GM13976 (cell line): ENCODE measurements around the gene NMUR2.

ENCODE experiments used
- DNase-seq: peaks from one replicate; pipeline ENCODE4 v3.0.0; 2012; ENCODE audit warnings: low spot score
- CTCF ChIP-seq: IDR thresholded peaks from 2 replicates; pipeline ENCODE4 v1.5.1; 2012; ENCODE audit warnings: borderline replicate concordance, mild to moderate bottlenecking; ENCODE audit not compliant: insufficient read depth; ENCODE audit errors: extremely low read depth, missing control alignments, control extremely low read depth
- in situ Hi-C: fragments of 300-500 bp; cut with MboI; formaldehyde crosslinking; loops from one replicate; pipeline ENCODE4 v1.12.0; 2022; ENCODE audit warnings: low sequenced_read_pairs, mixed read lengths, inconsistent platforms; ENCODE audit not compliant: unreplicated experiment

NMUR2 gene

GRCh38 chr5:152405145-152405544 is at the start of gene NMUR2:
NMUR2 (minus strand) TSS chr5:152405279; CDS start chr5:152405113, 166 bp downstream.
- in situ Hi-C loops = no loop called here
- TF ChIP-seq CTCF = no peak

GRCh38 chr5:152443935-152444334 is 38.9 kb upstream of the NMUR2 start:
- DNase-seq = no peak
- in situ Hi-C loops = no loop called here
- no peak for TF ChIP-seq CTCF

More at GRCh38 chr5:152405145-152405544, at the start of gene NMUR2:
- DNase-seq = no peak

DNA sequence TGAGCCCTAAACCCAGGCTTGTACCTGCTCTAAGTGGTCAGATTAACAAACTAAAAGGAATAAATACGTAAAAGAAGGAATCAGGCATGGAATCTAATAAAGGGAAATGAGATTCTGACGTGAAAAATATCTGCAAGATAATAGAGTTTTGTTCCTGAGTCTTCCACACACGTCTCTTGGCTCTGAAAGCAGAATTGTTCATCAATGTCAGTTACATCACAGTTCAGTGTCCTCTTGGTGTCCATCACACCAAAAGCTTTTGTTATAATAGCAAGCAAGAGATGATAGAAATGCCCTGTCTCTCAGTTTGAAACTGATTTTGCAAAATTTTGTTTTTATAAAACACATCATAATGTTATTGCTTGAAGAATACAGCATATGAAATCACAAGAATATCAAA is 34.7 kb upstream of the NMUR2 start:
- DNase-seq = no peak
- no peak for TF ChIP-seq CTCF
- in situ Hi-C loops = no loop called here

DNA sequence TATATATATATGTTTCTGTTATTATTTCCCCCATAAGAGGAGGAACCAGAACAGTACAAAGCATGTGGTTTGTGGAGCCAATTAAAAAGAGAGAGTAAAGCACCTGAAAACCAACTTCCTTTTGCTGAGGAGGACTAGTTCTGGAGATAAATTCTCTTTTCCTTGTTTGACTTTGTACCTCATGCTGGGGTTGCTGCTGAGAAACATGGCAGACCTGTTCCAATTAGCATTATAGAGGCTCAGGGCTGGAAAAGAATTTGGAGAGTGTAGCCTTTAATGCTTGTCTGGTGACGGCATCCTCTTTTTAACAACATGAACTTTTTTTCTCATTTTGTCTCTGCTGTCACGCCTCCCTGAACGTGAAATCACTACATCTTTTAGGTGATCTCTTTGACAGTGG is 32.8 kb upstream of the NMUR2 start:
- no peak for TF ChIP-seq CTCF
- in situ Hi-C loops = no loop called here
- DNase-seq = no peak

DNA sequence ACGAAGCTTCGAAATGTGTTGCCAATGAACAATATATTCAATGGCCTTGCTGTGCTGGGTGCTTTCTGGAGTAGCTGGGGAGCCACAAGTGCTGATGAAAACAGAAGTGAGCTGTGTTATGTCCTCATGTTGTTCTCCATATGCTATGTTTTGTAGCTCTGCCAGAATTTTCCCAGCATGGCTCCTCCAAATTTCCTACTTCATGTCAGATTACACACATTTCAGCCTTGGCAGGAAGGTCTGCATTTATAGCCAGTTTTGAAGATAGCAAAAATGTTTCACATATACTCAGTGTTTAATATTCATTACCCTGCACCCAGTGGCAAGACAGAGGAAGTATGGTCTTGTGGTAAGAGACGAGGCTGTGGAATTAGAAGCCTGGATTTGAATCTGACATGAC is 22.6 kb upstream of the NMUR2 start:
- TF ChIP-seq CTCF = no peak
- DNase-seq = no peak
- in situ Hi-C loops = no loop called here

- no peak for DNase-seq
- TF ChIP-seq CTCF = no peak
- in situ Hi-C loops = no loop called here
These were observed 20.0 kb upstream of the NMUR2 start for GRCh38 chr5:152425083-152425482.

DNA sequence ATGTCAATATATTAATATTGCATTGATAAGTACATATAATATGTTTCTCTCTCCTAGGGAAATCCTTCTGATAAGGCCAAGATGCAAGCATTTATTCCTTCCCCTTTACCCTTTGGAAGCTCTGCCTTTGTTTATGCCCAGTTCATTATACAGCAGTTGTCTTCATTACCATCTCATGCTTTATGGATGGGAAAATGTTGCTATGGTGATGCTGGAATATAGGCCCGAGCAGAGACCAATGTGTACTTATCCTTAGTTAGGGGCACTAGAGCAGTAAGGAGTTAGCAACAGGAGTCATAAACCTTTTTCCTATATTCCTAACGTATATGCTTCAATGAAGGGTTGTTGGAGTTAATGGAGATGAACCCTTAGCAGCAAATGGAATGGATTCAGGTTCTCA is 19.4 kb upstream of the NMUR2 start:
- DNase-seq = no peak
- TF ChIP-seq CTCF = no peak
- in situ Hi-C loops = no loop called here
